NOMO-1 (cell line): ENCODE measurements around the gene TCF15.

ENCODE experiments used
- DNase-seq, 2 experiments: peaks; one replicate each; lab custom pipeline; 2025; ENCODE audit not compliant: unreplicated experiment in 2 of 2; lab: John Stamatoyannopoulos, UW

TCF15 gene

DNA sequence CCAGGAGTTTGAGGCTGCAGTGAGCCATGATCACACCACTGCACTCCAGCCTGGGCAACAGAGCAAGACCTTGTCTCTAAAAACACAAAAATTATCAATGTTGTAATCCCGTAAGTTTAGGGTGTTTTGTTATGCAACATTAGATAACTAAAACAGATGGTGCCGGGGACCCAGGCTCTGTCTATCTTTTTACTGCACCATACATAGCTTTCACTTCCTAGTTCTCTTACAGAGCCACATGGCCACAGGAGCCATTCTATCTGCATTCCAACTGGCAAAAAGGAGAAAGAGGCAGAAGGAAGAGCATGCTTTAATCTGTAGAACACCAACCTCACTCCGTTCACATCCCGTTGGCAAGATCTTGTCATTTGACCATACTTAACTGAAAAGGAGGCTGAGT lies 5.4 kb upstream of the TCF15 start:
- peak; percentile 51 to 86 for DNase-seq

DNA sequence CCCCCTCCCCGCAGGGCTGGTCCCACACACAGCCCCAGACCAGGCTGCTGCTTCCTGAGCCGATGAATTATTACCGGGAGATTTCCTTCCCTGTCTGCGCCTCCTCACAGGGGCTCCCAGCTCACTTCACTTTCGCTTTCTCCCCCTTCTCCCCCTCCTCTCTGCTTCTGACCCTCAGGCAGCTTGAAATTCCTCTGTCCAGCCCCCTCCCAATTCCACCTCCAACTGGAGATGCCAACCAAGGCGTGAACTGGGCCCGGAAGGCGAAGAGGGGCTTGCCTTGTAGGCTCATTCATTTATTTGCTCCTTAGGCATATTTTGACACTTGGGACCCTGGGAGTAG lies 1.7 kb upstream of the TCF15 start:
- no peak for DNase-seq

DNA sequence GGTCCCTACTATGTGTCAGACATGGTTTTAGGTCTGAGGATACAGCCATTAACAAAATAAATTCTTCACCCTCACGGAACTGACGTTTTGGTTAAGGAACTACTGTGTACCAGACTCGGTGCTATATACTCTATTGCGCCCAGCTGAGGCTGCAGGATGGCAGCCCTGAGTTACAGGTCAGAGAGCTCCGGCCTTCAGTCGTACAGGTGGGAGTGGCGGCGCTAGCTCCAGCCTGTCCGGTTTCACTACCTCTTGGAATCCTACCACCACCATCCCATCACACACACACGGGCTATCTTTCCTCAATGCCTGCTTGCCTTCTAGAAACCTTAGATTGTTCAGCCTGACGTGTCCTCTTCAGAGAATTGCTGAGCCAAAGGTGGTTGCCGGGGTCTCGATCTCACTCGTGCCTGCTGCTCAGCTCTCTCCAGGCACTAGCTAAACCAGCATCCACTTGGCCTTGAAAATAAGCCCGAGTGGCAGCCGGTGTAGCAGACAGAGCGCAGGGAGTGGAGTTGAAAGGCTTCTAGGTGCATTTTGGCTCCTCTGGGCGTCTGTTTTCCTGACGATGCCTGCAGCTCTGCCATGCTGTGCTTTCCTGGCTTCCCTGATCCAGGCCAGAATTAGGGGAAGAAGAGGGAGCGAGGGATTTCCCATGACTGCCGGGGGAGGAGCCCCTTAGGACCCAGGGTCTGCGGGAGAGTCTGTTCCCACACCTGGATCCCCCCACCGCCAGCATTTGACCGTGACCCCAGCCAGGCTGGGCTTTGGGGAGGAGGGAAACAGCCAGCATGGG lies 1.1 kb upstream of the TCF15 start:
- no peak for DNase-seq

DNA sequence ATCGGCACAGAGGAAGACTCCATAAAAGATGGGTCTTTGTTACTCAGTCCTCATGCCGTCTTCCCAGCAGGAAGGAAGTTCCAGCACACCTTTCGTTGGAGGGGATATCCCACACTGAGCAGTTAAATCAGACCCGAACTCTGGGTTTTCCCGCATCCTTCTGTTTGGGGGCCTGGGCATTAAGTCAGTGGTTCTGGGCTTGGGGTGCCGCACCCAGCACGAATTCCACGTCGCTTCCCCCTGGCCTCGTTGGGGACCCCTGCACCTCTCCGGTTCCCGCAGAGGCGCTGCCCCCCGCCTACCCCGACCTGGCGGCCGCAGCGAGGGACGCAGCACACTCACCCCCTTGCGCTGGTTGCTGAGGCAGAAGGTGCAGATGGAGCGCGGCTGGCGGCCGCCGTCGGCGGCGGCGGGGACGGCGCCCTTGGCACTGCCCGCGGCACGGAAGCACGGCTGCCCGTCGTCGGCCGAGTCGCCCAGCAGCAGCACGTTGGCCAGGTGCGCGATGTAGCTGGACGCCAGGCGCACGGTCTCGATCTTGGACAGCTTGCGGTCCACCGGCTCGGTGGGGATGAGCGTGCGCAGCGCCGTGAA lies 641 bp downstream of the TCF15 start:
- no peak for DNase-seq

DNA sequence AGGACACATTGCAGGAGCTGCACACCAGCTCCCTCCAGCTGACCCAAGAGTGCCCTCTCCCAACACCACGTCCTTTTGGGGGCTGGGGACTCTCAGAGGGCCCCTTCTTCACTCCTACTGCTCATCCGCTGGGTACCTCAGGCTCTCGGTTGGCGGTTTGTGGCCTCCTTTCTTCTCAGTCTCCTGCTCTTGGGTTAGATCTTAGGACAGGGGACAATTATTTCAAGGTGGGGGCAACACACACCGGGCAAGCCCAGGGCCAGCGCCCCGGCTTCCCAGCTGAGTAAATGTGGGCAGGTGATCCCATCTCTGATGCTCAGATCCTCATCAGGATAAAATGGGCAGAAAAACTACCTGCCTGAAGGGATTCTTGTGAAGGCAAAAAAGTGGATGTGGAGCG lies 1.1 kb downstream of the TCF15 start:
- DNase-seq = no peak

DNA sequence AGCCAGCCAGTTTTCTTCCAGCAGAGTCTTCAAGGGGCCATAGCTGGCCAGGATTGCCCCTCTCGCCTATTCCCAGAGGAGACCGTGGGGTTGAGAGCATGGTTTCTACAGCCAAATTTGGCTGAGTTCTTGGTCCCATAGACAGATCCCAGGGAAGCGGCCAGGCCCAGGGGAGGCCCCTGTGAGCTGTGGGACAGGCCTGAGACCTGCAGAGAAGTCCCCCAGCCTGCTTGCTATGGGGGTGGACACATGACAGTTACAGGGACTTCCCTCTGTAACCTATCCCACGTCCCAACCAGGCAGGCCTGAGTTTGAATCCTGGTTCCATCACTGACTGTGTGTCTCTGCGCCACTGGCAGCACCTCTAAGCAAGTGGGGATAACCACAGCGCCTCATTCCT lies 2.6 kb downstream of the TCF15 start:
- no peak for DNase-seq

DNA sequence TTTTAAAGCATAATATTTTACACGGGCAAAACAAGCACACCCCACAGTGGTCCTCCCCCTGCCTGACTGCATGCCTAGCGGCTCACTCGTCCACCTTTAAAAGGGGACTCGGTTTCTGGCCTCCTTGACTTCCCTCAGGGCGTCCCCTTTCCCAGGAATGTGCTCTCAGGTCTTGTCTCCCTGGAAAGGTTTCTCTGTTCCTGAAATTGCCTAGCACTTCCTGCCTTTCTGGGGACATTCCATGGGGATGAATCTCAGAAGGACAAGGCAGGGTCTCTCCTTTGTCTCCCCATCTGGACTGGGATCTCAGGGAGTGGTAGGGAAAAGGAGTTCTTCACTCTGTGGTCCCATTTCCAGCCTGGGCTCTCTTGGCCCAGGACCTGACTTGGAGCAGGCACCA lies 4.9 kb downstream of the TCF15 start:
- DNase-seq = no peak

DNA sequence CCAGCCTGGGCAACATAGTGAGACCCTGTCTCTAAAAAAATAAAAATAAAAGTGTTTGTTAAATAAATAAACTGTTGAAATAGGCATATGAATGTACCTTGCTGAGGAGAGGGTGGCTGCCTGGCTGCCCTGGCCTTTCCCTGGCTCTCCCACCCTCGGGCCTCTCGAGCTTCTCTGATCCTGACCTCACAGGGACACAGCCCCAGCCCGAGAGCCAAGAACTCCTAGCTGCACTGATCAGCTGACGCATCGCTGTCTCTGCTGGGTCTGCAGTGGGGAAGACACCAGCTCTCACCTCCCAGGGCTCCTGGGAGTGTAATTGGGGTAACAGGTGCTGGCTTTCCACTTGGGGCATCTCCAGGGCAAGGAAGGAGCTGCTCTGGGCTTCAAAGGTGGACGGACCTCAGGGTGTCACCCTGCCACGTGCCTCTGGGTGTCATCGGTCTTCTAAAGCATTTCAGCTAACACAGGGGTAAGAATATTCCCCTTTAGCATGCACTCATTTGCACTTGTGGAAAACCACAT lies 6.9 kb downstream of the TCF15 start:
- DNase-seq = no peak

DNA sequence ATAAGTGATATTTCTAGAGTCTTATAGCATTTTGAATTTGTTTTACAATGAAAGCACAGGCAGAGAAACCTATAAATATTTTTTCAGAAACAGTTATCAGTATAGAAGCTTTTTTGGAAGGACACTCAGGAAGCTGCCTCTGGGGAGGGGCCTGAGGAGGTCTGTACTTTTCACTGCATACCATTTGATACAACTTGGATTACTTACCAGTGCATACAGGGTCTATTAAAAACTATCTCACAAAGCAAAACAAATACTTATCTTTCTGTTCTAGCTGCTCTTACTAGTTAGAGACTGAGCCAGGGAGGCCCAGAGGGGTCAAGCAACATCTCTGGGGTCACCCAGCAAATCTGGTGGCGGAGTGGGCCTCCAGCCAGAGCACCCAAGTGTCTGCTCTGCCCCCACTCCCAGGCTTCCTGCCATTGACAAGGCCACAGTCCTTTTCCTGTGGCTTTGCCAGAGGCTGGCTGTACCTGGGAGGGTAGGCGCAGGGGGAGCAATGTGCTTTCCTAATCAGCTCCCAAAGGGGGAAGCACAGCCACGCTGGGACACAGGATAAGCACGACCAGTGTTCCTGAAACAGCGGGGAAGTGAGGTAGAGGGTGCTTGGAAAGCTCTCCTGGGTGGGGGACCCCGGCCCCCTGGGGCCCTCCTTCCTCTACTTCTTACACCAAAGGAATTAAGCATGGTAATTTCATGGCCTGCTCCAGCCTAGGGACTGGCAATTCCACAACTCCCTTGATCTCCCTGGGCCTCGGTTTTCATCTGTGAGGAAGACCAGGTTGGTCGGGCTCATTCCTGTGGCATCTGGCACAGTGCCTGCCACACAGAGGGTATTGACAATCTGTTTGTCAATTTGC lies 7.8 kb downstream of the TCF15 start:
- DNase-seq = no peak

DNA sequence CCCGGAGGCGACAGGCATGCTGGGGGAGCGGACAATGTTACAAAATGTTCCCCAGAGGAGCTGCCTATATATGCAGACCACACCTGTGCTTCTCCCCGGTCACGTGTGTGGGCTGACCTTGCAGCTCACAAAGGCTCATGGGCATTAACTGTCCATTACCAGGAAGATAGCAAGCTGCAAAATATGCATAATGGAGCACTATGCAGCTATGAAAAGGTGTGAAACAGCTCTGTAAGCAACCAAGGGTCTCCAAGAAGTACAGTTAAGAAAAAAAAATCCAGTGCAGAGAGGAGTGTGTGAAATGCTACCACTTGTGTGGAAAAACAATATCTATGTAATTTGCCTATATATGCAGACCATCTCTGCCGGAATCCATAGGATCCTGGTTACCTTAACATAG lies 9.4 kb downstream of the TCF15 start:
- no peak for DNase-seq

DNA sequence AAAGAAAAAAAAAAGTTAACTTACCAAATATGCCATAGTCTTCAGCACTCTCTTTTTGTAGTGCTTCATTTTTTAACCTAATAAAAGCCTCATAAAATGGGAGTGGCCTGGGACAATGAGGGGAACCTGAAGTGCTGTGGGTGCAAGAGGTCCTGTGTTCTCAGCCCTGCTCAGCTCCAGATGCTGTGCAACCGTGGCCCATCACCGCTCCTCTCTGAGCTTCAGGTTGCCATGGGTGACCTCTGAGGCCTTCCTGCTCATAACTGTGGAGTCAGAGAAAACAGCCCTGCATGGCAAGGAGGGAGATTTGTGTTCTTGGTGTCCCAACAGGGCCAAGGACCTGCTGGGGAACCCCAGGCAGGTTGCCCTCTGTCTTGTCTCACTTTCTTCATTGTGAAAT lies 10.0 kb downstream of the TCF15 start:
- DNase-seq = no peak

DNA sequence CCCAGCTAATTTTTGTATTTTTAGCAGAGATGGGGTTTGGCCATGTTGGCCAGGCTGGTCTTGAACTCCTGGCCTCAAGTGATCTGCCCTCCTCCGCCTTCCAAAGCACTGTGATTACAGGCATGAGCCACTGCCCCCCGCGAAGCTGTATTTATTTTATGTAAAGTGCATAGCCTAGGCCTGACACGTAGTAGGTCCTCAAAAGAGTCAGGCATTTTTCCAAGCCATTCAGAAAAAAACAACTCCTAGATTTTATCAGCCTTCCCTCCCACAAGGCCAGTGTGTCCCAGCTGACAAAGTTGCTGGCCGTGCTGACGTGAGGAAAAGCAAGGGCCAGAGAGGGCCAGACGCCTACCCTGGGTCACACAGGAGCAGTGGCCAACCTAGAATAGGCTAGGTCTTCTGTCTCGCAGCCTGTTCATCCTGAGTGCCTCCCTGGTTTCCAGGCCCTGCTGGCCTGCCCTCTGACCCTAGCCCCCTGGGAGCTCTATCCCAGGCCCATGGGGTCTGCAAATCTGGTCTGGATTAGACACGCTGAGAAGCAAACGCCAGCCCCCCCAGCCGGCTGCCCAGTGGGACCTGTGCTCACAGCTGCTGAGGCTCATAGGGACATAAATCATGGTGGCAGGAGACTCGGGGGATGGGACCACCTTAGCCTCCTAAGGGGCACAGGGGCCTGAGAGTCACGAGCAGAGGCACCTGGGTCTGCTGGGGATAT lies 11.8 kb downstream of the TCF15 start:
- no peak for DNase-seq

DNA sequence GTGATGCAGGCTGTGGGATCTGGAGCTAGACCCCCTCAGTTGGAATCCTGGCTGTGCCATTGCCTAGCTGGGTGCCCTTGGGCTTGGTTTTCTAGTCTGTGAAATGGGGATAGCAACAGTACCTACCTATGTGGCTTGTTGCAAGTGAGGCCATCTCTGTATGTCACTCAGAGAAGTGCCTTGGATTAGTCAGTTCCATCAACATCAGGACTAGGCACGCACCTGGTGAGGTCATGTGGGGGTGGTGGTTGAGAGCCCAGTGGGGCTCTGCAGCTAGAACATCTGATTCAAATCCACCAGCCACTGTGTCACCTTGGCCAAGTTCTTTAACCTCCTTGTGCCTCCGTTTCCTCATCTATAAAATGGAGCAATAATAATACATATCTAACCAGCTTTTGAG lies 12.5 kb downstream of the TCF15 start:
- no peak for DNase-seq

DNA sequence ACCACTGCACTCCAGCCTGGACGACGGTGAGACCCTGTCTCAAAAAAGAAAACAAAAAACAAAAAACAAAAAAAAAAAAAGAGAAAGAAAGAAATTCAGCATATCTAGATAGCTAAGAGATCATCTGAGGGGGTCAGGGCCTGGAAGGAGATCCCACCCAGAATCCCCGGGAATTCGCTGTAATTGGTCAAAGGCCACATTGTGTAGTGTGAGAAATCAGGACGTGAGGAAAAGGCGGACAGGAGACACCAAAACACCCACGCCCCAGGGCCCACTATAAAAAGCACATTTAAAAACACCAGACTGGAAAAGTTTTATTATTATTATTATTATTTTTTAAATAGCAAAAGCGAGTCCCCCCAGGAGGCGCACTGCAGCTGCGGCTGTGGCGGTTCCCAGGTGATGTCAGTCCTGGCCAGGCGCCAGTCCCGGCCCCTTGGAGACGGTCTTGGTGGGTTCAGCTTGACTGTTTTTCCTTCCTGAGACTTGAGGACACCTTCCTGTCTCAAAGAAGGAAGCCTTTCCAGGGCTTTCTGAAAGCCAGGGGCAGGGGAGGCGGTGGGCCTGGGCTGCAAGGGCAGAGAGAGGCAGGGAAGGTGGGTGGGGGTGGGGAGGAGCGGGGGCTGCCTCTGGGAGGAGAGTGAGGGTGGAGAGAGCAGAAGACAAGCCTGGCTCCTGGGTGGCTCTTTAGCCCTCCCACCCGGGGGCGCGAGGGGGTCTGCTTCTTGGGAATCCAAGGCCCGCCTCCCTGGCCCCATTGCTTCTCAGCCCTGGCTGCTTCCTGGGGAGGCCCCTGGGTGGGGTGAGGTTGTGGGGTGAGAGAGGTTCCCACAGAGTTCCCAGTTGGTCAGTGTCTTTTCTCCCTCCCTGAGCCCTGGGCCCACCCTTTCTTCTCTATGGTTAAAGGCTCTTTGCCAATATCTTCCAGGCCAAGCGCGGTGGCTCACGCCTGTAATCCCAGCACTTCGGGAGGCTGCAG lies 14.5 kb downstream of the TCF15 start:
- no peak for DNase-seq

DNA sequence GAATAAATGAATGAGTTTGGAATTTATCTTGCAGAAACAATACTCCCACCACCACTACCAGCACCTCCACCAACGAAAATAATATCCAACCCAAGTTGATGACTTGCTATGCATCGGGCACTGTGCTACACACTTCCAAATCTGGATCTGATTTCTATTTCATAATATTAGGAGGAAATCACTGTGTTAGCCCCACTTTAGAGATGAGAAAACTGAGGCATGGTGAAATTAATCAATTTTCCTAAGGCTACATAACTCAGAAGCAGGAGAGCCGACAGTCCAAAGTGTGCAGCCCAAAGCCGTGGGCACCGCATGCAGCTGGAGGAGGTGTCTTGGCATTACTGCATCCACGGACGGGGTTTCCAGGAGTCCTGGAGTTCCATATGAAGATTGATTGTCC lies 17.6 kb downstream of the TCF15 start:
- no peak for DNase-seq

DNA sequence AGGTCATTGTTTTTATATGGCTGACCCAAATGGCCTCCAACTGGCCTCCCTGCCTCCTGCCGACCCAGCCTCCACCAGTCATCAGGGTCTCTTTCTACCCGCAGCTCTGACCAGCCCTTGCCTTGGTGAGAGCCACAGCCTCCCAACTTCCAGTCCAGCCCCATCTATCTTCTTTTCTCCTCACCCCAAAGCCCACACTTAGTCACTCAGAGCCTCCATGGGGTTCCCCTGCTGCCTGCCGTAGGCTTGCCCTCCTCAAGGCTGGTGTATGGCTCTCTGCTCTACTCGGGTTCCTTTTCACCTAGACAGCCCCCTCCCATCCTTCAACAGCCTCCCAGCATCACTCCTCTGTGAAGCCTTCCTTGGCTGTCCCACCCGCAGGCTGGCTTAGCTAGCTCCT lies 18.2 kb downstream of the TCF15 start:
- no peak for DNase-seq

DNA sequence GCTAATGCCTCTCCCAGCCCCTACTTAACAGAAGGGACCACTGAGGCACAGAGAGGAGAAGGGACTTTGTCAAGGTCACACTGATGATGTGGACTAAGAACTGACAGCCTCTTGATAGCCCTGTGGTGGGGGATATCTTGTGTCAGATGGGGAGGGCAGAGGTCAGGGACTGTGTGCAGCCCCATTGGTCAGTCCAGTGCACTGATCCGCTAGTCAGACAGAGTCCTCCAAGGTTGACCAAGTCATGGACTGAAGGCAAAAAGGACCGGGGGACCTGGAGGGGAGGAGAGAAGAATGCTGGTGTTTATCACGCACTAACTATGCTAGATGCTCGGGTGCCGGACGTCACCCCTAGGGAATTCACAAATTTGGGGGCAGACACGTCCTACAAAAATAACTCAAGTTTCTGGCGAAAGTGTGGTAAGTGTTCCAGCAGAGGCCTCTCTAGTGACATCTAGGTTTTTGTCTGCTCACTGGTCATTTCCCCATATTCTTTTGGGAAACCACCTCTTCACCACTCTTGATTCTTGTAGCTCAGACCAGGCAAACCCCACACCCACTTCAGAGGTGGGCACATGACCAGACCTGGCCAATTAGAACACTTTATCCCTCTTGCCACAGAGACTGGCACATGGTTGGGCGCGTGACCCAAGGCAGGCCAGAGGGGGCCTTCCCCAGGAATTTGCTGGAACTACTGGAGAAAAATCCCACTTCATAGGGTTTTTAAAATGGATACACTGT lies 21.0 kb downstream of the TCF15 start:
- peak; percentile 58 to 65 for DNase-seq

DNA sequence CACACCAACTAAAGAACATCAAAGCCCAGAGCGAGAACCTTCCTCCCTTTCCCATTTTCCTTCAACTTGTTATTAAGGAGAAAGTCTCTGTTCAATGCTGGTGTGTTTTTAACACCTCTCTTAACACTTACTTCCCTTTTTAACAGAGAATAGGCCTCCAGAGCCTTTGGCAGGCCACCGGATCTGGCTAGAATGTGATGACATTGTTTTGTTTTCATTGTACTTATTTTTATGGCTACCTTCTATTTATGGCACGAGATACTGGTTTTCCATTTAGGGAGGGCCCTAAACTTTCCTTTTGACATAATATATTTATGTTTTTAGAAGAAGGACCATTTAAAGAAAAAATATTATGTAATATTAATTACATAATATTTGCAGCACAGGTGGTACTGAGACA lies 21.6 kb downstream of the TCF15 start:
- DNase-seq = peak; percentile 35 to 71

DNA sequence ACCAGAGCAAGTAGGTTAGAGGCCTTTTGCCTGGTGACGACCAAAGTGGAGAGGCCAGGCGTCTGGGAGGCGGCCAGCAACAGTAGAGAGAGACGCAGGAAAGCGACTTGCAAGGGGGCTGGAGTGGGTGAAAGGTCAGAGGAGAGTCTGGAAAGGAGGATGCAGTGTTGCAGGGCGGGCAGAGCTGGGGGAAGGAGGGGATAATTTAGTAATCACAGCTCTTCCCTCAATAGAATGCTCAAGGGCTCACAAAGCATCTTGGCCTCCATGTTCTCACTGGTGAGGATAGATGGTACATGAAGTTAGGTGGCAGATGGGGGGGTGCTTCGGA lies 25.2 kb downstream of the TCF15 start:
- DNase-seq = no peak
